SK-N-SH (cell line): ENCODE data around the gene GNA15.

Experiments used
- ELF1 ChIP-seq: IDR thresholded peaks from 2 replicates; pipeline ENCODE4 v1.4.0; 2012
- EP300 ChIP-seq, 2 experiments: IDR thresholded peaks; 2 replicates each; pipeline versions ENCODE4 v1.4.0 to v1.6.1; 2012; ENCODE audit warnings: borderline replicate concordance in 1 of 2, low read depth in 1 of 2, low read length in 1 of 2
- EZH2phosphoT487 ChIP-seq: fragments of 200-600 bp; sonication (generic); IDR thresholded peaks from 2 replicates; pipeline ENCODE4 v1.6.1; 2017; ENCODE audit warnings: low read depth, mixed run types, mild to moderate bottlenecking, antibody characterized with exemption, moderate library complexity, borderline replicate concordance
- FOSL2 ChIP-seq: IDR thresholded peaks from 2 replicates; pipeline ENCODE4 v1.4.0; 2012; ENCODE audit warnings: low read depth, mild to moderate bottlenecking, moderate library complexity, borderline replicate concordance
- GABPA ChIP-seq: IDR thresholded peaks from 2 replicates; pipeline ENCODE4 v1.4.0; 2012; ENCODE audit warnings: low read depth, mild to moderate bottlenecking
- POLR2AphosphoS5 ChIP-seq: IDR thresholded peaks from 2 replicates; pipeline ENCODE4 v1.6.1; 2012; ENCODE audit warnings: low read depth, low read length
- TCF12 ChIP-seq: IDR thresholded peaks from 2 replicates; pipeline ENCODE4 v1.4.0; 2012
- TF ChIP-seq, protein P1 (sequence below): fragments of 200-600 bp; sonication (generic); IDR thresholded peaks from 2 replicates; pipeline ENCODE4 v1.6.1; 2017; ENCODE audit warnings: antibody characterized with exemption, mild to moderate bottlenecking, moderate library complexity
- TF ChIP-seq, protein P2 (sequence below): IDR thresholded peaks from 2 replicates; pipeline ENCODE4; 2012
- TF ChIP-seq, protein P3 (sequence below): IDR thresholded peaks from 2 replicates; pipeline ENCODE4 v1.4.0; 2012; ENCODE audit warnings: low read depth
- TF ChIP-seq, protein P4 (sequence below): IDR thresholded peaks from 2 replicates; pipeline ENCODE4 v1.4.0; 2012; ENCODE audit warnings: low read depth, borderline replicate concordance
- TF ChIP-seq, protein P5 (sequence below): IDR thresholded peaks from 2 replicates; pipeline ENCODE4 v1.4.0; 2012; ENCODE audit warnings: low read depth, borderline replicate concordance

DNA sequence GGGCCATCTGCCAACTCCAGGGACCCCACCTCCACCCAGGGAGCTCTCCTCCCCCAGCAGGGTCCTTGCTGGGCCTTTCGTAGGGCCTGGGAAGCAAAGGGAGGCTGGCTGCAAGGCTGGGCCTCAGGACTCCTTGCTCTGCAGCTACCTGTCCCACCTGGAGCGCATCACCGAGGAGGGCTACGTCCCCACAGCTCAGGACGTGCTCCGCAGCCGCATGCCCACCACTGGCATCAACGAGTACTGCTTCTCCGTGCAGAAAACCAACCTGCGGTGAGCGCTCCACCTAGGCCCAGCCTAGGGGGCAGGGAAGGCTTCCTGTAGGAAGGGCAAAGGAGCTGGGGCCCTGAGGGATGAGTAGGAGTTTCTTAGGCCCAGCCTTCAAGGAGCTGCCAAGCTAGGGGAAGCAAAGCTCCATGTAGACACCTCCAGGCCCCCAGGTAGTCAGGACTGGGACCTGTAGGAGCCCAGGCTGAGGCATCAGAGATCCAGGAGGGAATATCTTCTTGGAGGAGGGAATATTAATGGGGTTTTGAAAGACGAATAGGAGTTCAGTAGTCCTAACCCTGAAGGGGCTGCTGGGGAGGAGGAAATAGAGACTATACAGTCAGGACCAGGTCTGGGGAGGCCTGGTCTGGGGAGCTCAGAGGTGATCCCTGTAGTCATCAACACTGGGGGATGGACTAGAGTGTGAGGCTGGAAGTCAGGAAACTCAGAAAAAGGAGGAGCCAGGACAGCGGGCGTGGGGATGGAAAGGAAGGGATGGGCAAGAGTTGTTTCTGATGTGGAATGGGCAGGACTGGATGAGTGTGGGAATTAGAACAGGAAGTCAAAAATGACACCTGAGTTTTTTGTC lies 16.0 kb downstream of the GNA15 start:
- TF ChIP-seq, protein P1, sequence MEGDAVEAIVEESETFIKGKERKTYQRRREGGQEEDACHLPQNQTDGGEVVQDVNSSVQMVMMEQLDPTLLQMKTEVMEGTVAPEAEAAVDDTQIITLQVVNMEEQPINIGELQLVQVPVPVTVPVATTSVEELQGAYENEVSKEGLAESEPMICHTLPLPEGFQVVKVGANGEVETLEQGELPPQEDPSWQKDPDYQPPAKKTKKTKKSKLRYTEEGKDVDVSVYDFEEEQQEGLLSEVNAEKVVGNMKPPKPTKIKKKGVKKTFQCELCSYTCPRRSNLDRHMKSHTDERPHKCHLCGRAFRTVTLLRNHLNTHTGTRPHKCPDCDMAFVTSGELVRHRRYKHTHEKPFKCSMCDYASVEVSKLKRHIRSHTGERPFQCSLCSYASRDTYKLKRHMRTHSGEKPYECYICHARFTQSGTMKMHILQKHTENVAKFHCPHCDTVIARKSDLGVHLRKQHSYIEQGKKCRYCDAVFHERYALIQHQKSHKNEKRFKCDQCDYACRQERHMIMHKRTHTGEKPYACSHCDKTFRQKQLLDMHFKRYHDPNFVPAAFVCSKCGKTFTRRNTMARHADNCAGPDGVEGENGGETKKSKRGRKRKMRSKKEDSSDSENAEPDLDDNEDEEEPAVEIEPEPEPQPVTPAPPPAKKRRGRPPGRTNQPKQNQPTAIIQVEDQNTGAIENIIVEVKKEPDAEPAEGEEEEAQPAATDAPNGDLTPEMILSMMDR = no peak
- TF ChIP-seq ELF1 (no peak), FOSL2 (no peak), GABPA (no peak), POLR2AphosphoS5 (no peak), TCF12 (no peak), EZH2phosphoT487 (no peak), EP300 (IDR thresholded peaks at IDR 0.05; ENCODE audit: borderline replicate concordance in 1 of 2, low read depth in 1 of 2, low read length in 1 of 2) (no peak)
- TF ChIP-seq, protein P2, sequence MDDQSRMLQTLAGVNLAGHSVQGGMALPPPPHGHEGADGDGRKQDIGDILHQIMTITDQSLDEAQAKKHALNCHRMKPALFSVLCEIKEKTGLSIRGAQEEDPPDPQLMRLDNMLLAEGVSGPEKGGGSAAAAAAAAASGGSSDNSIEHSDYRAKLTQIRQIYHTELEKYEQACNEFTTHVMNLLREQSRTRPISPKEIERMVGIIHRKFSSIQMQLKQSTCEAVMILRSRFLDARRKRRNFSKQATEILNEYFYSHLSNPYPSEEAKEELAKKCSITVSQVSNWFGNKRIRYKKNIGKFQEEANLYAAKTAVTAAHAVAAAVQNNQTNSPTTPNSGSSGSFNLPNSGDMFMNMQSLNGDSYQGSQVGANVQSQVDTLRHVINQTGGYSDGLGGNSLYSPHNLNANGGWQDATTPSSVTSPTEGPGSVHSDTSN = no peak
- TF ChIP-seq, protein P3, sequence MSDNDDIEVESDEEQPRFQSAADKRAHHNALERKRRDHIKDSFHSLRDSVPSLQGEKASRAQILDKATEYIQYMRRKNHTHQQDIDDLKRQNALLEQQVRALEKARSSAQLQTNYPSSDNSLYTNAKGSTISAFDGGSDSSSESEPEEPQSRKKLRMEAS = no peak
- TF ChIP-seq, protein P4, sequence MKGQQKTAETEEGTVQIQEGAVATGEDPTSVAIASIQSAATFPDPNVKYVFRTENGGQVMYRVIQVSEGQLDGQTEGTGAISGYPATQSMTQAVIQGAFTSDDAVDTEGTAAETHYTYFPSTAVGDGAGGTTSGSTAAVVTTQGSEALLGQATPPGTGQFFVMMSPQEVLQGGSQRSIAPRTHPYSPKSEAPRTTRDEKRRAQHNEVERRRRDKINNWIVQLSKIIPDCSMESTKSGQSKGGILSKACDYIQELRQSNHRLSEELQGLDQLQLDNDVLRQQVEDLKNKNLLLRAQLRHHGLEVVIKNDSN = no peak
- TF ChIP-seq, protein P5, sequence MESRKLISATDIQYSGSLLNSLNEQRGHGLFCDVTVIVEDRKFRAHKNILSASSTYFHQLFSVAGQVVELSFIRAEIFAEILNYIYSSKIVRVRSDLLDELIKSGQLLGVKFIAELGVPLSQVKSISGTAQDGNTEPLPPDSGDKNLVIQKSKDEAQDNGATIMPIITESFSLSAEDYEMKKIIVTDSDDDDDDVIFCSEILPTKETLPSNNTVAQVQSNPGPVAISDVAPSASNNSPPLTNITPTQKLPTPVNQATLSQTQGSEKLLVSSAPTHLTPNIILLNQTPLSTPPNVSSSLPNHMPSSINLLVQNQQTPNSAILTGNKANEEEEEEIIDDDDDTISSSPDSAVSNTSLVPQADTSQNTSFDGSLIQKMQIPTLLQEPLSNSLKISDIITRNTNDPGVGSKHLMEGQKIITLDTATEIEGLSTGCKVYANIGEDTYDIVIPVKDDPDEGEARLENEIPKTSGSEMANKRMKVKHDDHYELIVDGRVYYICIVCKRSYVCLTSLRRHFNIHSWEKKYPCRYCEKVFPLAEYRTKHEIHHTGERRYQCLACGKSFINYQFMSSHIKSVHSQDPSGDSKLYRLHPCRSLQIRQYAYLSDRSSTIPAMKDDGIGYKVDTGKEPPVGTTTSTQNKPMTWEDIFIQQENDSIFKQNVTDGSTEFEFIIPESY = no peak
